ENCODE results near the gene DNAJB11.

DNA sequence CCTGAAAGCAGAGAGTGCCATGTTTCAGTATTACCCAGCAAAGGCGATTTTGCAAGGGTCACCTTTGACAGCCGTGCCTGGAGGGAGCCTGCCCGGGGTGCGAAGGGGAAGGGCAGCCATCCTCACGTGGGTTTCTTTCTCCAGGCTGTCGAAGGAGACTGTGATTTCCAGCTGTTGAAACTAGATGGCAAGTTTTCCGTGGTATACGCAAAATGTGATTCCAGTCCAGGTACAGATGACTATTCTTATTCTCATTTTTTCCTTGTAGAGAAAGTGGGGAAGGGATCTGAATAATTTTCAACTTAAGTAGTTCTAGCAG, 45.7 kb downstream of the DNAJB11 start:
- TF ChIP-seq CTCF (IDR thresholded peaks at IDR 0.05; ENCODE audit: insufficient read depth, low read depth, low read length) (no peak), EZH2 (IDR thresholded peaks at IDR 0.05; ENCODE audit: insufficient read depth, low read length) (no peak)

All from astrocyte (in vitro differentiated cells and primary cell).